Rectal smooth muscle tissue (tissue), 1 donor: ENCODE measurements around the gene GDA.

Experiments used
- H3K27ac ChIP-seq: one replicate; pipeline ENCODE4 v1.7.0; 2013; ENCODE audit warnings: low read depth, low read length, inconsistent platforms
- H3K27me3 ChIP-seq: one replicate; pipeline ENCODE4 v1.7.0; 2013; ENCODE audit warnings: low read length; ENCODE audit not compliant: control insufficient read depth, insufficient read depth
- H3K36me3 ChIP-seq: one replicate; pipeline ENCODE4 v1.7.0; 2013; ENCODE audit warnings: low read length; ENCODE audit not compliant: control insufficient read depth, insufficient read depth
- H3K4me1 ChIP-seq: one replicate; pipeline ENCODE4 v1.7.0; 2013; ENCODE audit warnings: low read length; ENCODE audit not compliant: control insufficient read depth, insufficient read depth
- H3K4me3 ChIP-seq: one replicate; pipeline ENCODE4 v1.7.0; 2013; ENCODE audit warnings: low read length
- H3K9ac ChIP-seq: one replicate; pipeline ENCODE4 v1.7.0; 2013; ENCODE audit warnings: low read length

GDA gene

GRCh38 chr9:72193478-72193881 lies 44.2 kb downstream of the GDA start:
- no peak overlapping the region for H3K4me3 ChIP-seq

GRCh38 chr9:72199238-72199637 lies 50.0 kb downstream of the GDA start:
- no peaks in the 10 kb centered on the region for H3K36me3 ChIP-seq
- no peaks in the 10 kb centered on the region for H3K27me3 ChIP-seq
- no peak overlapping the region for H3K27ac ChIP-seq
- H3K4me3 ChIP-seq, result no peak overlapping the region
- no peak overlapping the region for H3K9ac ChIP-seq
- no peaks in the 10 kb centered on the region for H3K4me1 ChIP-seq

More at GRCh38 chr9:72193478-72193881, 44.2 kb downstream of the GDA start:
- Histone ChIP-seq H3K4me1 (no peaks in the 10 kb centered on the region), H3K36me3 (no peaks in the 10 kb centered on the region), H3K27me3 (no peaks in the 10 kb centered on the region), H3K27ac (no peak overlapping the region), H3K9ac (no peak overlapping the region)

GRCh38 chr9:72200452-72200851 lies 51.2 kb downstream of the GDA start:
- Histone ChIP-seq H3K27ac (no peak overlapping the region), H3K27me3 (no peaks in the 10 kb centered on the region), H3K9ac (no peak overlapping the region), H3K4me1 (no peaks in the 10 kb centered on the region), H3K36me3 (no peaks in the 10 kb centered on the region), H3K4me3 (no peak overlapping the region)

GRCh38 chr9:72202009-72202408 lies 52.8 kb downstream of the GDA start:
- no peaks in the 10 kb centered on the region for H3K36me3 ChIP-seq
- H3K27ac ChIP-seq, result no peak overlapping the region
- no peaks in the 10 kb centered on the region for H3K27me3 ChIP-seq

GRCh38 chr9:72203205-72203803 lies 54.1 kb downstream of the GDA start:
- Histone ChIP-seq H3K4me3 (no peak overlapping the region), H3K4me1 (no peaks in the 10 kb centered on the region), H3K27ac (no peak overlapping the region), H3K36me3 (no peaks in the 10 kb centered on the region), H3K9ac (no peak overlapping the region), H3K27me3 (no peaks in the 10 kb centered on the region)

More at GRCh38 chr9:72202009-72202408, 52.8 kb downstream of the GDA start:
- H3K4me3 ChIP-seq, result no peak overlapping the region
- no peak overlapping the region for H3K9ac ChIP-seq
- no peaks in the 10 kb centered on the region for H3K4me1 ChIP-seq

- Histone ChIP-seq H3K9ac (no peak overlapping the region), H3K4me3 (no peak overlapping the region), H3K36me3 (no peaks in the 10 kb centered on the region), H3K27me3 (no peaks in the 10 kb centered on the region), H3K4me1 (no peaks in the 10 kb centered on the region), H3K27ac (no peak overlapping the region)
Measured at GRCh38 chr9:72204062-72204461, 54.8 kb downstream of the GDA start.

- Histone ChIP-seq H3K27me3 (no peaks in the 10 kb centered on the region), H3K4me1 (no peaks in the 10 kb centered on the region), H3K4me3 (no peak overlapping the region), H3K27ac (no peak overlapping the region), H3K36me3 (no peaks in the 10 kb centered on the region), H3K9ac (no peak overlapping the region)
Measured at GRCh38 chr9:72205513-72205912, 56.3 kb downstream of the GDA start.

GRCh38 chr9:72207278-72207677 lies 58.0 kb downstream of the GDA start:
- no peaks in the 10 kb centered on the region for H3K27me3 ChIP-seq
- no peaks in the 10 kb centered on the region for H3K36me3 ChIP-seq
- no peak overlapping the region for H3K27ac ChIP-seq
- no peaks in the 10 kb centered on the region for H3K4me1 ChIP-seq
- H3K4me3 ChIP-seq, result no peak overlapping the region
- H3K9ac ChIP-seq, result no peak overlapping the region

GRCh38 chr9:72210522-72210921 lies 61.3 kb downstream of the GDA start:
- no peaks in the 10 kb centered on the region for H3K27me3 ChIP-seq
- no peaks in the 10 kb centered on the region for H3K36me3 ChIP-seq
- H3K9ac ChIP-seq, result no peak overlapping the region

GRCh38 chr9:72211047-72211446 lies 61.8 kb downstream of the GDA start:
- no peak overlapping the region for H3K9ac ChIP-seq
- no peak overlapping the region for H3K4me3 ChIP-seq
- H3K4me1 ChIP-seq, result no peaks in the 10 kb centered on the region
- H3K27me3 ChIP-seq, result no peaks in the 10 kb centered on the region
- H3K36me3 ChIP-seq, result no peaks in the 10 kb centered on the region
- no peak overlapping the region for H3K27ac ChIP-seq

More at GRCh38 chr9:72210522-72210921, 61.3 kb downstream of the GDA start:
- no peak overlapping the region for H3K27ac ChIP-seq
- no peak overlapping the region for H3K4me3 ChIP-seq
- no peaks in the 10 kb centered on the region for H3K4me1 ChIP-seq

GRCh38 chr9:72213906-72214305 lies 64.7 kb downstream of the GDA start:
- no peaks in the 10 kb centered on the region for H3K4me1 ChIP-seq

GRCh38 chr9:72217306-72217842 lies 68.1 kb downstream of the GDA start:
- H3K36me3 ChIP-seq, result no peaks in the 10 kb centered on the region
- H3K27ac ChIP-seq, result no peak overlapping the region
- no peak overlapping the region for H3K9ac ChIP-seq
- H3K4me1 ChIP-seq, result no peaks in the 10 kb centered on the region
- H3K27me3 ChIP-seq, result no peaks in the 10 kb centered on the region
- no peak overlapping the region for H3K4me3 ChIP-seq

More at GRCh38 chr9:72213906-72214305, 64.7 kb downstream of the GDA start:
- no peak overlapping the region for H3K9ac ChIP-seq
- H3K4me3 ChIP-seq, result no peak overlapping the region
- no peaks in the 10 kb centered on the region for H3K27me3 ChIP-seq
- H3K36me3 ChIP-seq, result no peaks in the 10 kb centered on the region
- H3K27ac ChIP-seq, result no peak overlapping the region

- H3K4me3 ChIP-seq, result no peak overlapping the region
- no peak overlapping the region for H3K9ac ChIP-seq
- no peak overlapping the region for H3K27ac ChIP-seq
- H3K27me3 ChIP-seq, result no peaks in the 10 kb centered on the region
- no peaks in the 10 kb centered on the region for H3K36me3 ChIP-seq
- H3K4me1 ChIP-seq, result no peaks in the 10 kb centered on the region
Measured at GRCh38 chr9:72220589-72220988, 71.3 kb downstream of the GDA start.
